Endothelial cell of umbilical vein (primary cell): ENCODE data around the gene BTN2A1. TPM values are rescaled to one million over a fixed set of nuclear protein-coding genes. Genes with fewer than 3 reads are reported as not detected.

Experiments
- BruUV-seq: library from RNA; stranded (reverse); fragments of 400-500 nt; replicated peaks from 2 replicates; lab custom pipeline; 2021; lab: Mats Ljungman, UMichigan
- CTCF ChIA-PET: fragments of 300-600, 350-600 bp; sonication (Branson Sonifier 250); formaldehyde crosslinking; loops from one replicate; lab custom pipeline; 2021; ENCODE audit warnings: antibody characterized with exemption, inconsistent platforms; lab: Charles Lee
- POLR2A ChIA-PET: fragments of 300-600, 350-600 bp; sonication (Branson Sonifier 250); formaldehyde crosslinking; loops from one replicate; lab custom pipeline; 2021; ENCODE audit warnings: antibody characterized with exemption, inconsistent platforms; lab: Charles Lee
- DNase-seq: peaks from one replicate; pipeline ENCODE4 v3.0.0-alpha.2; 2011; ENCODE audit warnings: low read depth, low spot score
- FAIRE-seq: peaks from 2 replicates; lab custom pipeline; 2011; peaks lifted over from hg19 to GRCh38; lab: Jason Lieb, UNC
- H2AFZ ChIP-seq: 2 replicates; pipeline ENCODE4 v1.6.0; 2012; ENCODE audit warnings: low read depth, low read length, control low read depth, inconsistent platforms
- H3K27ac ChIP-seq: 2 replicates; pipeline ENCODE4 v1.5.1; 2011; ENCODE audit warnings: low read depth, mild to moderate bottlenecking, control low read depth, low read length, moderate library complexity; ENCODE audit not compliant: insufficient read depth
- H3K27me3 ChIP-seq, 2 experiments: 2 replicates each; pipeline versions ENCODE4 v1.6.0 to v1.6.1; 2011; ENCODE audit warnings: low read length in 2 of 2, mixed read lengths in 1 of 2; ENCODE audit not compliant: control insufficient read depth in 2 of 2, insufficient read depth in 2 of 2
- H3K36me3 ChIP-seq, 2 experiments: 2 replicates in 1 of 2; 3 replicates in 1 of 2; pipeline ENCODE4 v1.5.1; 2011; ENCODE audit warnings: low read length in 2 of 2, mild to moderate bottlenecking in 1 of 2, moderate library complexity in 1 of 2; ENCODE audit not compliant: control insufficient read depth in 2 of 2, insufficient read depth in 2 of 2; ENCODE audit errors: extremely low read depth in 1 of 2
- H3K4me1 ChIP-seq: 3 replicates; pipeline ENCODE4 v1.5.1; 2011; ENCODE audit warnings: mild to moderate bottlenecking, low read length; ENCODE audit not compliant: control insufficient read depth, insufficient read depth; ENCODE audit errors: extremely low read depth
- H3K4me2 ChIP-seq: 2 replicates; pipeline ENCODE4 v1.6.1; 2011; ENCODE audit warnings: low read length, control low read depth, mixed read lengths; ENCODE audit not compliant: insufficient read depth
- H3K4me3 ChIP-seq, 3 experiments: fragments of 200-600 bp in 1 of 3; sonication (generic), shearing (Covaris generic) in 1 of 3; replicated peaks in 1 of 3; 2 replicates each; pipeline ENCODE4 v1.5.1; 2011 to 2016; ENCODE audit warnings: control low read depth in 3 of 3, low read length in 3 of 3, mild to moderate bottlenecking in 2 of 3, inconsistent platforms in 1 of 3, low read depth in 1 of 3, moderate library complexity in 1 of 3; ENCODE audit not compliant: insufficient read depth in 1 of 3
- H3K79me2 ChIP-seq: 2 replicates; pipeline ENCODE4 v1.6.0; 2012; ENCODE audit warnings: low read length, inconsistent platforms; ENCODE audit not compliant: control insufficient read depth, insufficient read depth
- H3K9ac ChIP-seq: replicated peaks from 2 replicates; pipeline ENCODE3; 2011; ENCODE audit warnings: low read length, control low read depth; ENCODE audit not compliant: insufficient read depth; ENCODE audit errors: extremely low read depth
- H3K9me1 ChIP-seq: replicated peaks from 3 replicates; pipeline ENCODE4 v1.6.0; 2011; ENCODE audit warnings: mild to moderate bottlenecking, low read length; ENCODE audit not compliant: control insufficient read depth, insufficient read depth; ENCODE audit errors: extremely low read depth
- H3K9me3 ChIP-seq: replicated peaks from 2 replicates; pipeline ENCODE4 v1.5.1; 2012; ENCODE audit warnings: low read length, inconsistent platforms; ENCODE audit not compliant: control insufficient read depth, insufficient read depth
- H4K20me1 ChIP-seq: replicated peaks from 2 replicates; pipeline ENCODE3; 2011; ENCODE audit warnings: mild to moderate bottlenecking, low read length; ENCODE audit not compliant: control insufficient read depth, insufficient read depth; ENCODE audit errors: extremely low read depth
- CTCF ChIP-seq, 2 donors: IDR thresholded peaks; 1 replicate in 1 of 2; 2 replicates in 1 of 2; pipeline ENCODE4 v1.5.1; 2011; ENCODE audit warnings: low read length in 2 of 2, mild to moderate bottlenecking in 2 of 2, moderate library complexity in 2 of 2, control low read depth in 1 of 2, inconsistent platforms in 1 of 2, low read depth in 1 of 2; ENCODE audit not compliant: insufficient read depth in 1 of 2; ENCODE audit errors: extremely low read depth in 1 of 2
- EZH2 ChIP-seq: IDR thresholded peaks from 2 replicates; pipeline ENCODE4 v1.6.1; 2012; ENCODE audit warnings: borderline replicate concordance, low read depth, mild to moderate bottlenecking, moderate library complexity, low read length, inconsistent platforms; ENCODE audit not compliant: severe bottlenecking
- FOS ChIP-seq: IDR thresholded peaks from 2 replicates; pipeline ENCODE4 v1.6.1; 2011; ENCODE audit warnings: mild to moderate bottlenecking, low read length, moderate library complexity, borderline replicate concordance; ENCODE audit not compliant: insufficient read depth
- GATA2 ChIP-seq: IDR thresholded peaks from 2 replicates; pipeline ENCODE4 v1.7.0; 2011; ENCODE audit warnings: low read depth, mild to moderate bottlenecking, moderate library complexity, mixed read lengths, low read length; ENCODE audit not compliant: insufficient read length, insufficient read depth
- JUN ChIP-seq: IDR thresholded peaks from 2 replicates; pipeline ENCODE4 v1.6.1; 2011; ENCODE audit warnings: borderline replicate concordance, low read depth; ENCODE audit not compliant: insufficient read length, insufficient read depth
- MAX ChIP-seq: IDR thresholded peaks from 2 replicates; pipeline ENCODE4 v1.6.1; 2011; ENCODE audit not compliant: insufficient read depth, insufficient read length
- MYC ChIP-seq: IDR thresholded peaks from one replicate; pipeline ENCODE4 v1.6.1; 2011; ENCODE audit warnings: mild to moderate bottlenecking, low read depth, low read length
- POLR2A ChIP-seq: IDR thresholded peaks from 2 replicates; pipeline ENCODE4 v1.6.1; 2012; ENCODE audit warnings: low read depth, mild to moderate bottlenecking, control low read depth, low read length
- POLR2AphosphoS5 ChIP-seq: IDR thresholded peaks from 2 replicates; pipeline ENCODE4 v1.6.1; 2012; ENCODE audit warnings: low read depth, mild to moderate bottlenecking, control low read depth, low read length, moderate library complexity; ENCODE audit not compliant: insufficient read depth
- dilution Hi-C: fragments of 300-500 bp; cut with MboI; formaldehyde crosslinking; loops from one replicate; pipeline ENCODE4 v1.15.0; 2019; ENCODE audit warnings: low sequenced_read_pairs; ENCODE audit not compliant: extremely low pct_ligation_motif_present
- intact Hi-C: fragments of 100-400 bp; cut with micrococcal nuclease; formaldehyde crosslinking; loops from one replicate; pipeline ENCODE4 v1.10.0; 2022
- polyA plus RNA-seq, 4 experiments: library from polyadenylated mRNA; depleted of rRNA in 3 of 4; stranded (reverse) in 3 of 4; unstranded in 1 of 4; fragments of >200 nt; gene quantifications; 2 replicates each; pipeline versions ENCODE4 v1.2.1 to v1.2.3, GENCODE V29; 2011 to 2012; ENCODE audit warnings: missing spikeins in 1 of 4
- total RNA-seq: library from RNA; stranded (reverse); gene quantifications from 2 replicates; pipeline ENCODE4 v1.2.3, GENCODE V29; 2021

BTN2A1 gene
- total and polyA plus RNA-seq, 2 donors (not counting 3 experiments of a cell fraction or from before 2014, with no cell fraction given): 25.1 to 31.9 TPM

DNA sequence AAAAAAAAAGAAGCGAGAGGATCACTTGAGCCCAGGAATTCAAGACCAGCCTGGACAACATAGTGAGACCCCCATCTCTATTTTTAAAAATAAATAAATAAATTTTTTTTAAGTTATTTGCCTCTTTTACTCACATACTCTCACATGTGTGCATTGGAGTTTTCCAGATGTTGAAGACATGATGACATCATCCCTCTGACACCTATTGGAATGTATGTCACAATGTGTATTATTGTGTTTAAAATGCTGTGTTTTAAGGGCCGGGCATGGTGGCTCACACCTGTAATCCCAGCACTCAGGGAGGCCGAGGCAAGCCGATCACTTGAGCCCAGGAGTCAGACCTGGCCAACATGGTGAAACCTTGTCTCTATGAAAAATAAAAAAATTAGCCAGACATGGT is 24.6 kb downstream of the BTN2A1 start:
- no peak for FAIRE-seq
- no peak overlapping the region for H3K4me3 ChIP-seq
- TF ChIP-seq CTCF (IDR thresholded peaks at IDR 0.05; ENCODE audit: extremely low read depth in 1 of 2, insufficient read depth in 1 of 2, low read depth in 1 of 2, low read length in 2 of 2): no peak
- TF ChIP-seq FOS: no peak
- no peak for TF ChIP-seq EZH2
- TF ChIP-seq POLR2AphosphoS5: no peak
- no peak for TF ChIP-seq POLR2A
- TF ChIP-seq JUN: no peak
- TF ChIP-seq MYC: no peak
- no peak for TF ChIP-seq GATA2
- TF ChIP-seq MAX: no peak
- no peak for DNase-seq
- peaks cover 3 to 6% of the 10 kb centered on the region in 2 experiments for H3K27me3 ChIP-seq
- POLR2A ChIA-PET: no interaction called here
- H3K36me3 ChIP-seq: no peaks in the 10 kb centered on the region
- no peaks in the 10 kb centered on the region for H3K79me2 ChIP-seq
- BruUV-seq: no TSS peak
- dilution Hi-C loops (no loop called here), intact Hi-C loops (no loop called here)
- H4K20me1 ChIP-seq: no peaks in the 10 kb centered on the region
- H3K9me3 ChIP-seq: no peaks in the 10 kb centered on the region
- no peak overlapping the region for H3K27ac ChIP-seq
- H3K9me1 ChIP-seq: no peaks in the 10 kb centered on the region
- H2AFZ ChIP-seq: no peak overlapping the region
- H3K4me2 ChIP-seq: no peak overlapping the region
- H3K4me1 ChIP-seq: peaks cover 3% of the 10 kb centered on the region
- no peak overlapping the region for H3K9ac ChIP-seq
- CTCF ChIA-PET: no interaction called here
